GM18499 (cell line): ENCODE measurements around the gene VDR.
"Not testable (repeated sequence)": the region's sequence is repeated elsewhere in the genome, so short reads cannot be mapped to it uniquely, and the experiment has no call there.

Experiments used
- ATAC-seq: cut with Tn5 transposase; IDR thresholded peaks from one replicate; pipeline ENCODE4 v1.9.1; 2021; ENCODE audit warnings: moderate number of reproducible peaks; ENCODE audit not compliant: insufficient read depth, unreplicated experiment

VDR gene

DNA sequence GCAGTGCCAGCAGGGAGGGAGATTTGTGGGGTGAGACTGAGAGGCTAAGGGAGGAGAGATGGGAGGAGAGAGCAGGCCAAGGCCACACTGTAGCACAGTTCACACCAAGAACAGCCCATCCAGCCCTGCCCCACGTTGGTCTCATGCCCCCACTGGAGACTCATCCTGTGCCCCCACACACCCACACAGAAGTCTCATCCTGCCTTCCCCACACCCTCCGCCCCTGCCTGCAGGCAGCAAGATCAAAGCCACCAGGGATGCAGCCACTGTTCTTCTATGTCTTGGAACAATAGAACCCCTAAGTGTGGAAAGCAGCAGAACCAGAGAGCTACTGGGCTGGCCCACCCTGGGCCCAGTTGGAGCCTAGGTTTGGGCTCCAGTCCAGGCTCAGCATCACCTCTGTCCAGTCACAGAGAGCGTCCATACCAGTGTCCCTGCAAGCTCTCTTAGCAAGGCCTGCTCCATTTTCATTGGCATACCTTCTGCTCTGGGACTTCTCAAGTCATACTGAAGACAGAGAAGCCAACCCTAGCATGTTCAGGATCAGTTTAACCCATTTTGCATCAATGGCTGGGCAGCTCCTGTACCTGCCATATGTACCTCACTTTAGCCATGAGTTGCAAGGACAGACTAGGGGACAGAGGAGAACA lies 53.4 kb downstream of the VDR start:
- ATAC-seq, result no peak

- no peak for ATAC-seq
Measured at GRCh38 chr12:47850153-47851084, 54.4 kb downstream of the VDR start.

DNA sequence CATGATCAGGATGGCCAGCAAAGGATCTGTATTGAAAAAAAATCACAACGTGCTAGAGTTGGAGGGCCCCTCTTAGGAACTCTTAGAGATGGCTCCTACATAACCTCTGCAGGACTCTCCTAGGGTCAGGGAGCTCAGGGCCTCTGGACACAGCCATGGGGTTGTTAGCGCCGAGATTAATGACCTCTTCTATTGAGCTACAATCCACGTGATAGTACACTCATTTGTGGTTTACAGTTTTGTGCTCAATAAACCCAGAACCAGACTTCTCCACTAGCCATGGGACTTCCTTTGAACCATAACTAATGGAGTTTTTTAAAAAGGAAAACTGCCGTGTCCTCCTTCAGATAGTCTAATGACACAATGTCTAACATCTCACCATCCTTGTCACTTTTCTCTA lies 55.5 kb downstream of the VDR start:
- ATAC-seq, result no peak

- ATAC-seq, result no peak
Measured at GRCh38 chr12:47848853-47849252, 55.9 kb downstream of the VDR start.

DNA sequence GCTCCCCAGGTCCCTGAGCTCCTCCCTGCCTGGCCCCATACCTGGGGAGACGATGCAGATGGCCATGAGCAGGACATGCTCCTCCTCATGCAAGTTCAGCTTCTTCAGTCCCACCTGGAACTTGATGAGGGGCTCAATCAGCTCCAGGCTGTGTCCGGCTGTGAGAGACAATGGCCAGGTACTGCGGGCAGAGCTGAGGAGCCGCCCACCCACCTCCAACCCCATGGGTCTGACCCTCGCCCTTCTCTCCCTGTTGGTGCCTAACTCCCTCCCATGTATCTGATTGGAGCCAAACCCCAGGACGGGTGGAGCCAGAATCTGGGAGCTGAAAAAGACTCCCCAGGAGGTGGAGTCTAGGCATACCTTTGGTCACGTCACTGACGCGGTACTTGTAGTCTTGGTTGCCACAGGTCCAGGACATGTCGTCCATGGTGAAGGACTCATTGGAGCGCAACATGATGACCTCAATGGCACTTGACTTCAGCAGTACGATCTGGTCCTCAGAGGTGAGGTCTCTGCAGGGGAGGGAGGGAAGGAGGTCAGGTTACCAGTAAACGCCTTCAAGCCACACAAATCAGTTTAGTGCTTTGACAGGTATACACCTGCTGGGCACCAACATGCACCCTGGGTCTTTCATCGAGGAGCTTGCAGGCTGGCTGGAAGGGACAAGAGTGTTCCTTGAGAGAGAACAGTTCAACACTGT lies 58.3 kb downstream of the VDR start:
- ATAC-seq, result no peak

DNA sequence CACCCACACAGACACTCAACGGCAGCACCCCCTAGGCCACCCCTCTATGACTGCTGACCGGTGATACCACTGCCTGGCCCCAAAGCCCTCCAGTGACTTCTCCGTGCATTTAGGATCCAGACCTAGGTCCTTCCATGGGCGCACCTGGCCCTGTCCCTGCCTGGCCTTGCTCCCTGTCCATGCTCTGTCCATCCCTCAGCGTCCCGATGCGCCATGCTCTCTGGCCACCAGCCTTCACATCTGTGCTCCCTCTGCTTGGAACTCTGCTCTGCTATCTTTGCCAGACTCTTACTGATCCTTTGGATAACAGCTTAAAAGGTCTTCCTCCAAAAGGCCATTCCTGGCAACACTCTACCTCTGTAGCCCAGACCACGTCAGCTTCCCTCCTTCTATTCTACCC lies 59.7 kb downstream of the VDR start:
- no peak for ATAC-seq

- ATAC-seq, result no peak
Measured at GRCh38 chr12:47844264-47845019, 60.4 kb downstream of the VDR start.

DNA sequence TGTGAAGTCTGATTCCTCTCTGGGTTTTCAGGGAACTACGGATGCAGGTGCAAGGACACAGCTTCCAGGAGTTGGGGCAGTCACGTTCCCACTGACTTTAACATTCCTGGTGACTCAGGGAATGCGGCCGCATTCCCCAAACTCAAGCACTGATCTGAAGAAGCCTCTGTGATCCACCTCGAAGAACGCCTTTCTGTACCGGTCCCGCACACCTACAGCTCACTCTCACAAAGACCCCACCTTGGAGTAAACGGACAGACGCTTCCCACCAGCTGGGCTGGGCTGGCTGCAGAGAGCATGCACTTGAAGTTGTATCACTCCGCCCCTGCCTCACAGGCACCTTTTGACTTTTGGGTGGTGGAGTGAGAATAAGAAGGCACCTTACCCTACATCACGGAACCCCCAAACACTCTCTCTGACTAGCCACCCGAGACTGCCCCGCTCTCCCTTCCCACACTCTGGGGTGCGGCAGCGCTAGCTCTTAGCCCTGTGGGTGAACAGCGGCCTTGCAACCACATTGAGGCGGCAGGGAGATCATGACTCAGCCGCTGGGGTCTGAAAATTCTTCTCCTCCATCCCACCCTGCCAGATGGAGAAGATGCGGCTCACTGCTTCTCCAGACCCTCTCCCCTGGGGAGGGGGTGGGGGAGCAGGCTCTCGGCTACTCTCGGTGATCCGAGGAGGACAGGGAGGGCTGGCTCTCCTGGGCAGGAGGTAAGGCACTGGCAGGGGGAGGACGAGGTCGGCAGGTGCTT lies 61.4 kb downstream of the VDR start:
- no peak for ATAC-seq

DNA sequence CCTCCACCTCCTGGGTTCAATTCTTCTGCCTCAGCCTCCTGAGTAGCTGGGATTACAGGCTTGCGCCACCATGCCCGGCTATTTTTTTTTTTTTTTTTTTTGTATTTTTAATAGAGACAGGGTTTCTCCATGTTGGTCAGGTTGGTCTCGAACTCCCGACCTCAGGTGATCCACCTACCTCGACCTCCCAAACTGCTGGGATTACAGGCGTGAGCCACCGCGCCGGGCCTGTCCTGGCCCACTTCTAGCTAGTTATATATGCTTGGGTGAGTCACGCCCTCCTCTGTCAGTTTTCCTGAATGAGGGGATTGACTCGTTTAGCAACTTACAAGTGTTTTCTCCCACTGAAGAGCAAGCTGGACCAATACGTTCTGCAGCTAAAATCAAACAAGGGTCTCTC lies 62.3 kb downstream of the VDR start:
- ATAC-seq, result not testable (repeated sequence)

DNA sequence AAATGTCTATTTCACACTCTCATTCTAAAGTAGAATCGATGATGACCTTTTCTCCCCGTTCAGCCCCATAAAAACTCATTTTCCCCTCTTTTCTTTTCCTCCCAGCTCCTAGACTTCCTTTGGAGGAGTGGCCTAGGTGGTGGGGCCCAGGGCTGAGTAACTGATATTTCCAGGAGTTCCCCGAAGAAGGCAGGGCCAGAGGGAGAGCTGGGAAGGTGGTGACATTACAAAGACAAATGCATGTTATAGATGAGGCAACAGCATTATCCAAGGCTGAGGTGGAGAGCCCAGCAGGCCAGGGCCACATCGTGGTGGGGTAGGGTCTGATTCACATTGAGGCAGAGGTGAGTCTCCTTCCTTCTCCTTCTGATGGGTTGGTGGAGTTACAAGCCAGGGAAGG lies 62.9 kb downstream of the VDR start:
- ATAC-seq, result no peak

- ATAC-seq, result no peak
Measured at GRCh38 chr12:47841501-47841900, 63.3 kb downstream of the VDR start.

- ATAC-seq, result no peak
Measured at GRCh38 chr12:47840571-47840970, 64.2 kb downstream of the VDR start.

DNA sequence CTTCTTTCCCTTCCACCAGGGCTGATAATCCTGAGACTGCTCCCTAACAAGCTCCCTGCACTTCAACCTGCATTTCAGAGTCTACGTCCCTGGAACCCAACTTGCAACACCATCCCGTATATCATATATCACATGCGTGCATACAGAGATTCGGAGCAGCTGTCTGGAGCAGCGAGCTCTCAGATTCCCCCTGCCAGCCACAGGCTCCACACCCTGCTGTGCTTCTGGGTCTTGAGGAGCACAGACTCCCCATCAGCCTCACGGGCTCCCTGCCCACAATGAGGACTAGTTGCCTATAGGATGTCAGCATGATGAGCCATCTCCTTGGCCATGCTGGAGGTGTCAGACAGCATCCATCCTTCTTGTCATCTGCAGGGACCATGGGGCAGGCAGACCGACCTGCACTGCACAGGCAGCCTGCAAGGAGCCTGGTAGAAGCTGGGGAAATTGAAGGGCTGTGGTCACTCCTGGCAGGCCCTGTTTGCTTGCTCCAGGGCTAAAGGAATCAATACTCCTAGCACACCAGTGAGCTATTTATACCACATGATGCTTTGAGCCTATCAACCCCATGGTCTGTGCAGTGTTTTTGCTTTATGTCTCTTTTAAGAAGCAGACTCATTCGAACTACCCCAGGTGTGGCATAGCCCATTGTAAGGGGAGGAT lies 65.4 kb downstream of the VDR start:
- ATAC-seq, result no peak

- ATAC-seq, result no peak
Measured at GRCh38 chr12:47838286-47838931, 66.4 kb downstream of the VDR start.

GRCh38 chr12:47837190-47838171 lies 67.3 kb downstream of the VDR start:
- ATAC-seq, result no peak

DNA sequence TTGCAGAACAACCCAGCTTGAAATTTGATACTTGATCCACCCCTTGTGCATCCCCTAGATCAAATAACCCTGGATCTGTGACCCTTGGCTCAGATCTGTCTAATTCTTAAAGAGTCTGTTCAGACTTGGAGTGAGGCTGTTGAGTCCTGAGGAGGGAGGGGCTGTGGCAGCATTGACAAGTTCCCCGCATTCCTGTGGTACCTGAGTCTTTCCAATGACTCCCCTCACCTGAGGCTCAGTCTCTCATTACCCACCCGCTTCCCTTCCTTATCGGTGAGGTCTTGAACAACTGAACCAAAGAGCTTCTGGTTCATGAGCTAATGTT lies 69.0 kb downstream of the VDR start:
- ATAC-seq, result no peak

GRCh38 chr12:47835006-47835830 lies 69.6 kb downstream of the VDR start:
- no peak for ATAC-seq
